ENCODE data around the gene MT2A.

Gene MT2A

DNA sequence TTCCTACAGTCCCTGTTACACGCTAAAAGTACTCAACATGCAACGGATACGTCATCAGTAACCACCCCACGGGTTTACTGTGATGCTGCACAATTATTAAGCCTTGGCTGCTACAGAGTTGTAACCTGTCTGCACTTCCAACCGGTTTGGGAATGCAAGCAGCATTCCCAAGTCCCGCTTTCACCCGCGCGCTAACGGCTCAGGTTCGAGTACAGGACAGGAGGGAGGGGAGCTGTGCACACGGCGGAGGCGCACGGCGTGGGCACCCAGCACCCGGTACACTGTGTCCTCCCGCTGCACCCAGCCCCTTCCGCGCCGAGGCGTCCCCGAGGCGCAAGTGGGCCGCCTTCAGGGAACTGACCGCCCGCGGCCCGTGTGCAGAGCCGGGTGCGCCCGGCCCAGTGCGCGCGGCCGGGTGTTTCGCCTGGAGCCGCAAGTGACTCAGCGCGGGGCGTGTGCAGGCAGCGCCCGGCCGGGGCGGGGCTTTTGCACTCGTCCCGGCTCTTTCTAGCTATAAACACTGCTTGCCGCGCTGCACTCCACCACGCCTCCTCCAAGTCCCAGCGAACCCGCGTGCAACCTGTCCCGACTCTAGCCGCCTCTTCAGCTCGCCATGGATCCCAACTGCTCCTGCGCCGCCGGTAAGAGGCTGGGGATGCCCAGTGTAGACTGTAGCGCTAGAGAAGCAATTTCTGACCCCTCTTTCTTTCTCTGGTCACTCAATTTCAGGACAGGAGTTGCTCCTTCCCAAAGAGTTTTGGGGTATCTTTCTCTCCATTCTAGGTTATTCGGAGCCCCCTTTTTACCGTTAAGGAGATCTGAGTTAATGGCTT, at the start of gene MT2A:
MT2A (plus strand) TSS at position 542 of the 833 bp plus-strand sequence; CDS start at position 614, 72 bp downstream.
- peak; percentile 86 for DNase-seq (ENCODE audit: low read depth)
- H3K4me3 ChIP-seq (ENCODE audit: control insufficient read depth, low read depth, low read length) = peak within 1 kb of the TSS; percentile 71
- TF ChIP-seq, protein P1, sequence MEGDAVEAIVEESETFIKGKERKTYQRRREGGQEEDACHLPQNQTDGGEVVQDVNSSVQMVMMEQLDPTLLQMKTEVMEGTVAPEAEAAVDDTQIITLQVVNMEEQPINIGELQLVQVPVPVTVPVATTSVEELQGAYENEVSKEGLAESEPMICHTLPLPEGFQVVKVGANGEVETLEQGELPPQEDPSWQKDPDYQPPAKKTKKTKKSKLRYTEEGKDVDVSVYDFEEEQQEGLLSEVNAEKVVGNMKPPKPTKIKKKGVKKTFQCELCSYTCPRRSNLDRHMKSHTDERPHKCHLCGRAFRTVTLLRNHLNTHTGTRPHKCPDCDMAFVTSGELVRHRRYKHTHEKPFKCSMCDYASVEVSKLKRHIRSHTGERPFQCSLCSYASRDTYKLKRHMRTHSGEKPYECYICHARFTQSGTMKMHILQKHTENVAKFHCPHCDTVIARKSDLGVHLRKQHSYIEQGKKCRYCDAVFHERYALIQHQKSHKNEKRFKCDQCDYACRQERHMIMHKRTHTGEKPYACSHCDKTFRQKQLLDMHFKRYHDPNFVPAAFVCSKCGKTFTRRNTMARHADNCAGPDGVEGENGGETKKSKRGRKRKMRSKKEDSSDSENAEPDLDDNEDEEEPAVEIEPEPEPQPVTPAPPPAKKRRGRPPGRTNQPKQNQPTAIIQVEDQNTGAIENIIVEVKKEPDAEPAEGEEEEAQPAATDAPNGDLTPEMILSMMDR (IDR thresholded peaks at IDR 0.05; ENCODE audit: control insufficient read depth, insufficient read depth, low read depth, low read length, missing control alignments) = no peak

- TF ChIP-seq, protein P1 (IDR thresholded peaks at IDR 0.05; ENCODE audit: control insufficient read depth, insufficient read depth, low read depth, low read length, missing control alignments) = no peak
Observed at GRCh38 chr16:56559109-56559508, 49.3 kb upstream of the MT2A start.

DNA sequence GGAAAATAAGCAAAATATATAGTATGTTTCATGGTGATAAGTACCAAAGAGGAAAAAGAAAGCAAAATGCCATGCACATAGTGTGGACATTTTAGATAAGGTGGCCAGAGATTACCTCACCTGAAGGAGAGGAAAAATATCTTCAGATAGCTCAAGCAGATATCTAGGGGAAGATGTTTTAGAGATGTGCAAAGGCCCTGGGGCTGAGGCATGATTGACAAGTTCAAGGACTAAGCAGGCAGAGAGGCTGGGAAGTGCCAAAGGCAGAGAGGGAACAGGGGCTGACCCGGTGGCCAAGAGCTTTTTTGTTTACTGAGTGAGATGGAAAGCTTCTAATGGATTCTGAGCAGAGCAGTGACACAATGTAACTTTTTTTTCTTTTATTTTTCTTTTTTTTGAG, 47.9 kb upstream of the MT2A start:
- no peak overlapping the region for H3K4me3 ChIP-seq (ENCODE audit: control insufficient read depth, low read depth, low read length)
- TF ChIP-seq, protein P1 (IDR thresholded peaks at IDR 0.05; ENCODE audit: control insufficient read depth, insufficient read depth, low read depth, low read length, missing control alignments) = no peak
- no peak for DNase-seq (ENCODE audit: low read depth)

More at GRCh38 chr16:56559109-56559508, 49.3 kb upstream of the MT2A start:
- H3K4me3 ChIP-seq (ENCODE audit: control insufficient read depth, low read depth, low read length) = no peak overlapping the region
- no peak for DNase-seq (ENCODE audit: low read depth)

DNA sequence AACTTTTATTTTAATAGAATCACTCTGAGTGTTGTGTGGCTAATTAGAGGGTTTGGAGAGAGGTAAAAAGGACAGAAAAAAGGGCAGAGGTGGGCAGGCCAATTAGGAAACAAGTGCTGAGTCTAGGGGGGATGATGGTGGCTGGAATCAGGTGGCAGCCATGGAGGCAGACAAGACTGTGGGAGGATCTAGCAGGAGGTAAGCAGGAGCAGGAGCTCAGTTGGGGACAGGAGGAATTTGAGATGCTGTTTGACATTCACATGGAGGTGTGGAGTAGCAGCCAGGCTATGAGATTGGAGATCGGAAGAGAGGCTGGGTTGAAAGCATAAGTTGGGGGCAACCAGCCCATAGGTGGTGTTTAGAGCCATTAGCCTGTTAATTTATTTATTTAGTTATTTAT, 47.3 kb upstream of the MT2A start:
- no peak for DNase-seq (ENCODE audit: low read depth)
- TF ChIP-seq, protein P1 (IDR thresholded peaks at IDR 0.05; ENCODE audit: control insufficient read depth, insufficient read depth, low read depth, low read length, missing control alignments) = no peak

DNA sequence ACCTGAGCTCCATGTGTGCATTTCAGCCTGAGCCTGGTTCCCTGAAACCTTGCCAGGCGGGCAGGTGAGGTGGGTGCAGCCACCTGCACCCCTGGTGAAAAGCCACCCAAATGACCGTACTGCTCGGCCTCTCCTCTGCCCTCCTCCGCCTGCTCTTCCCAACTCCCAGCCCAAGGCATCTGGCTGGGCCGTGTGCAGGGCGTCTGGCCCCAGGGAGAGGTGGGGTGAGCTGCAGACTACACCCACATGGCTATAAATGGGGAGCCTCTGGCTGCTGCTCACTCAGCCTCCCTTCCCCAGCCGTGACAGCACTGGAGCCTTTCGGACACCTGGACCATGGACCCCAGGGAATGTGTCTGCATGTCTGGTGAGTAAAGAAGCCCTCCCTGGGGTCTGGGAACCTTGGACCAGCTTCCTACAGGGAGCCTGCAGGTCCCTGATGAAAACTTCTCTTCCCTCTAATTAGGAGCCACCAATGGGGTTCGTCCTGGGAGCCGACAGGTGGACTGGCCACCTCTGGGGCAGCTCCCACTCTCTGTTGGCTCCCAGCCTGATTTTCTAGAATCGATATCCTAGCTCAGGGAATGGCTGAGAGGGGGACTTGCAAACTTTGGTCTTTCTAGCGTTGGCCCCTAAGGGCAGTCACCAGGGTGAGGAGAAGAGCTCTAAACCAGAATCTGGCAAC, 43.4 kb upstream of the MT2A start, which contains the start of gene MT4:
MT4 (plus strand) TSS at position 281 of the 685 bp plus-strand sequence; CDS start at position 337, 56 bp downstream.
- no peak for DNase-seq (ENCODE audit: low read depth)

More for the DNA sequence above, 47.3 kb upstream of the MT2A start:
- H3K4me3 ChIP-seq (ENCODE audit: control insufficient read depth, low read depth, low read length) = no peak overlapping the region

DNA sequence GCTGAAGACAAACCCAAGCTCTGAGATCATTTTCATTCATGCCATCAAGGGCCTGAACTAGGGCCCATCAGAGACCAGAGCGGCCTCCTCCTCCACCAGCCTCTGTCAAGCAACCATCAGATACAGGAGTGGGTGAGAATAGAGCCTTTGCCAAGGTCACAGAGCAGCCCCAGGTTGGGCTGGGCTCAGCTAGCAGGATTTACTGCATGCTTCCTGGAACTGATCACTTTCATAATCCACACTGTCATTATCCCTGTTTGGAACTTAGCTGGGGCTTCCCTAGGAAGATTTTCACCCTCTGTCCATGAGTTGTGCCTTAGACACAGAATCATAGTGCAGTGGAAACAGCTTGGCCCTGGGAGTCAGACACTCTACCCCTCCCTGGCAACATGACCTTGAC, 38.4 kb upstream of the MT2A start:
- TF ChIP-seq, protein P1 (IDR thresholded peaks at IDR 0.05; ENCODE audit: control insufficient read depth, insufficient read depth, low read depth, low read length, missing control alignments) = no peak
- DNase-seq (ENCODE audit: low read depth) = no peak
- H3K4me3 ChIP-seq (ENCODE audit: control insufficient read depth, low read depth, low read length) = no peak overlapping the region

More for the DNA sequence above, 43.4 kb upstream of the MT2A start, which contains the start of gene MT4:
- TF ChIP-seq, protein P1 (IDR thresholded peaks at IDR 0.05; ENCODE audit: control insufficient read depth, insufficient read depth, low read depth, low read length, missing control alignments) = no peak
- H3K4me3 ChIP-seq (ENCODE audit: control insufficient read depth, low read depth, low read length) = no peak within 1 kb of the TSS

All from AG09309 (cell line).